Suppressor macrophage (primary cell): ENCODE measurements around the gene P2RY13.

ENCODE experiments used
- DNase-seq, 4 experiments: peaks; one replicate each; pipeline ENCODE4 v3.0.0-alpha.2; 2020 to 2022
- total RNA-seq, 17 experiments: gene quantifications; one replicate each; lab custom pipeline; 2026; ENCODE audit warnings: mixed read lengths in 6 of 17, inconsistent platforms in 3 of 17; lab: John Stamatoyannopoulos, UW

Gene P2RY13
- total RNA-seq: 0 to 29.0 (median 2.8) reads per million in 17 experiments

DNA sequence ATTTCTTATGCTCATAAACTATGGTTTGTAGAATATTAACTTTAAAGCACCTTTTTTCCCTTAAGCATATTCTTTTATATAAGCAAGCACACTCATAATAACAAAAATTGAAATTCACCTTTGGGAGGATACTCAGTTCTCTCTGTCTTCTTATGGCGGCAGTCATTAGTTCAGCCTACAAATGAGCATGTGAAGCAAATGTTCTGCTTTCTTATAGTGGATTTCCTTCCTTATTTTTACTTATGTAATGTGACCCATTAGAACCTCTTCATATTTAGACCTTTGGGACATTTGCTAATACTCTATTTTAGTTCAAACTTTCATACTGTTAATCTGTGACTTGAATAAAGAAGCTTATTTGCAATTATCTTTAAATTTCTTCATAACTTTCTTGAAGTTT lies at the start of gene P2RY13:
P2RY13 (minus strand) TSS at position 187 of the 400 bp plus-strand sequence; CDS start at position 166, 21 bp downstream.
- DNase-seq: peak; percentile 38 to 79 (median 62)

DNA sequence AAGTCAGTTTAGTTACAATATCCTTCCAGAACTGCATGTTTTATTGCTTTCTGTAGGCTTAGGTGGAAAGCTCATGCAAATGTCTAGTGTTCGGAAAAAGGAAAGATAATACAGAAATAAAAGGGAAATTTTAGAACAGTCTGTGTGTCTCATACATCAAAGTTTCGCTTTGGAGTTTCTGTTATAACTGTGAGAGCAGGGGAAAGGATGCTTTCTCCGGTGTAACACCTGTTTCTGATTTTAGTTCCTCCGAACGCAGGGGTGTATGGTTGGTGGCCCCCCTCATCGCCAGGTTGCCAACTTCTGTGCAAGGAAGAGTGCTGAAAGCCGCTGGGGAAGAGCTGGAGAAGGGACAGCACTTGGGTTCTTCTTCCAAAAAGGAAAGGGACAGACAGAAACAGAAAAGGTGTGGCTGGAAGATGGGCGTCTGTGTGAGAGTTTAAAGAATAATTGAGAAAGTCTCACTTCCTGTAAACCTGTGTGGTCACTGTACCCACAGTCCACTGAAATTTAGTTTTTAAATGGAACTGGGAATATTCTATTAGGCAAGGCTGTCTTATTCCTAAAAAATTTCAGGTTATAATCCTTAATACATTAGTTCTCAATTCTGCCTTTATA lies 48.5 kb upstream of the P2RY13 start:
- no peak for DNase-seq

GRCh38 chr3:151372063-151372820 lies 42.9 kb upstream of the P2RY13 start:
- DNase-seq: no peak

DNA sequence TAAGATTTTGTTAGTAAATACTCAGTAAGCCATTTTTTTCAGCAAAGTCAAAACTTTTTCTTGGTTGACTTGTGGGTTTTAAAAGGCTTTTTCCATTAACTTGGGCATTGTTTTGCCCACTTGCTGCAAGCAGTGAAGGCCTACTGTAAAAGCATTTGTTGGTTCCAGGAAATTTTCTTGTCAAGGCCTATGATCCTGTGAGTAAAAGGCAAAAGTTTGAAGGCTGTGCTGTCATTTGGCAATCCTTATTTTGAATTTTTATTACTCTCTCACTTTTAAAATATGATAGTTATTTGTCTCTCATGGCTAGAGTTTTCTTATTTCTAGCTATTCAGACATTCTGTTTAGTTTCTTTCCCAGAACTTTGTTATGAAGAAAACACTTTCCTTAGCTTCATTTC lies 42.2 kb upstream of the P2RY13 start:
- no peak for DNase-seq

DNA sequence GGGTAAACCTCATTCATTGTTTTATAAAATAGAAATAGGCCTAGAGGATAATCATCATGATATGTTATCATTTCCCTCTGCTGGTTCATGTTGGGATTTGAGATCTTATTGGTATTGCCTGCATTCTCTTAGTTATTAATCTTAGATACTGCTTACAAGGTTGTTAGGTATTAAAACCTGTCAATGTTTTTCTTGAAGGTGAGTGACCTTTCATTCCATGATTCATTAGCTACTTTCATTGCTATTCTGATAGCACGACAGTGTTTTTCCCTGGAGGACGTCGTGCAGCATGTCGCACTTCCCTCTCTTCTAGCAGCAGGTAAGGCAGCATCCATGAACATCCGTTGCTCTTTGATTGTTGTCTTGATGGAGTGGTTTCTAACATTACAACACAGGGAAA lies 38.1 kb upstream of the P2RY13 start:
- DNase-seq: no peak

GRCh38 chr3:151366993-151367392 lies 37.6 kb upstream of the P2RY13 start:
- DNase-seq: no peak

- DNase-seq: peak; percentile 64 to 82 (median 74)
Measured at GRCh38 chr3:151362751-151363174, 33.4 kb upstream of the P2RY13 start.

DNA sequence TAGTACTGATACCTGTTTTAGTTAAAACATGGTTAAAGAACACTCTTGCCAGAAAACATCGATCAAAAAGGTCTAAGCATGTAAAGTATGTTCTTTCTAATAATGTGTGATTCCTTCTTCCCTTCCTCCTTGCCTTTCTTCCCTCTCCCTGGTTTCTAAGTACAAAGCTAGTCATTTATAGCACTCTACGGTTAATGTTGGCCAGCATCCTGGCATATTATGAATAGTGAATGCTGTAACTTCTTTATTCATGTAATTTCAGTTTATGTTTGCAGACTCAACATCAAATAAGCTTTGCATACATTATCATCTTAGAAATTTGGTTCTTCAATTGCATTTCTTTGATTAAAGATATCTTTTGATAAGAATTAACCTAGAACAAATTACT lies 28.1 kb upstream of the P2RY13 start:
- DNase-seq: no peak

DNA sequence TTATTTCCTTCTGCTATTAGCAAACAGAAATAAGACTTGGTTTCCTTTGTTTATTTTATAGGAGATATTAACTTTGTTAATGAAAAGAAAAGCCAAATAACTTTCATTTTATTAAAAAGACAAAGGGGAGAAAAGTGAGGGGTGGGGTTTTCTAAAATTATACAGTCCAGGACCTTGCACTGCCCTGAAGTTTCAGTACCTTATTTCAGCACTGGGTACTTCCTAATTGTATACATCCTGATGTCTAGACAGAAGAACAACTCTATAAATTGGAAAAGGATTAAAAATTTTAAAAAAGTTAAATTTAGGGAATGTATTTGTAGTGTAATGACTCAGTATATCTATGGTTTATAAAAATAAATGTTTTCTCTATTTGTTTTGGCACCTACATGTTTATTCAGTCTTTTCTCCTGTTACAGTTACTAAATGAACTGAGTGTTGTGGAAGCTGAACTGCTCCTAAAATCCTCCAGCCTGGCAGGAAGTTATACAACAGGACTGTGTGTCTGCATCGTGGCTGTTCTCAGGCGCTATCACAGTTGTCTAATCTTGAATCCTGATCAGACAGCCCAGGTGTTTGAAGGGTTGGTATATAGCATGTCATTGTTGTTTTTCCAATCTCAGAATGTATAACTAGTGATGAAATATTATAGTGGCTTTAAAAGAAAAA lies 27.6 kb upstream of the P2RY13 start:
- peak in 3 of 4 experiments; percentile 23 to 42 (median 28) for DNase-seq

DNA sequence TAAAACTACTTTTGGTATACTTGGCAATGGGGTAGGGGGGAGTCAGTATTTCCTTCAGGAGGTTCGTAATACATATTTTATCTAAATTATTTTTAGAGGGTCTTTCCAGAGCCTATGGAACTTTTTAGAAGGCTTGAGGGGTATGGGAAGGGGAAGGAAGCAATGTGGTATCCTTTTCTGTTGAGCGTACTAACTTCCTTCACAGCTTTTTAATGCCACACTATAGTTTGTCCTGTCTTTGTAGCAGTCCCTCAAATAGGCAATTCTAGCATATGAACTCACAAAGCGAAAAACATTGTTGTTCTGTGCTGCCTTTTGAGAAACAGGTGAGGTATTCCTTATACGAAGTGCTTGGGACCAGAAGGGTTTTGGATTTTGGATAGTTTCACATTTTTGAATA lies 22.3 kb upstream of the P2RY13 start:
- DNase-seq: peak in 1 of 4 experiments; percentile 49

DNA sequence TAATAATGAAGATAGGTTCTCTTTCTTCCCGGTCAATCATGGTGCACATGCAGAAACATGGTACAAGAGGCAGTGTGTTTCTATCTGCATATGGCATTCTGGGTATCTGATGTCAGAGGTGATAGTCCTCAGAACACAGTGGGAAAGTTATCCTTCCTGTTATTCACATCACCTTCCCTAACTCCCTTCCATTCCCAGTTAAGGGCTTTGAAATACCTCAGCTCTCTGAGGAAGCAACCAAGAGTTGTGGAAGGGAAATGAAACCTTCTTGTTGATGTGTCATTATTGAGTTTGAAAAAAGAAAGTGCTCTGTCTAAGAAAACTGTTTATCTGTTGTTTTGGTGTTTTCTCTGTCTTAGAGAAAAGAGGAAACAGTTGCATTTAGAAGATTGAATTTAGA lies 21.9 kb upstream of the P2RY13 start:
- DNase-seq: peak; percentile 37 to 79 (median 60)

DNA sequence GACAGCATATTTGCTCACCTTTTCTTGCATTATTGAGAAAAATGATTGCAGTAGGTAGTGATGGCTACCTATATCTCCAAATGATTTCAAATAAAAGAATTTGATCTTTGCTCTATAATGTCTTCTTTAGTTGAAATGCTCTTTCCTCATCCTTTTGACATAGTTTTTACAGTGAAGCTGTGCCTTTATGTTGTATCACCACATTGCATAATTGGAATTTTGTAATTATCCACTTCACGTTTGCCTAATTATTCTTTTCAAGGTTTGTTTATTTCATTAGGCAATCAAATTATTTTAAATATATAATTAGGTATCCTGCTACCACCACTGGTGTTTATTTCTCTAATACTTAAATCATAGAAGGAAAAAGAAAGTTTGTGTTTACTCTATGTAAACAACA lies 21.3 kb upstream of the P2RY13 start:
- peak in 2 of 4 experiments; percentile 20 to 40 for DNase-seq

DNA sequence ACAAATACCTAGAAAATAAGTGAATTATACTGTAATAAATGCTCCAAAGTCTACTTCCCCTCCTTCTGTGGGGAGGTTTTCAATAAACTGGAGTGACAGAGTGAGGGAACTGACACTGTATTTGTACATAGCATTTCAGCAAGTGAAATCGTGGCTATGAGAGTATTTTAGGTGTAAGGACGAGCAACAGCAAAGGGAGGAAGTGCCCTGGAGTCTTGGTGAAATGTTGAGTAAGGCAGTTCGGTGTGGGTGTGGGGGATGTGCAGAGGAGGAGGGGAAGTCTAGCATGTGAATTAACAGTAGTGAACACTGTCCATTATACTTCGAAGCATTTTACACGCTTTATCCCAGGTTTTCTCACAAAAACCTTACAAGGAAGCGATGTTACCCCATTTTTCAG lies 18.1 kb upstream of the P2RY13 start:
- DNase-seq: peak; percentile 77 to 93 (median 88)

GRCh38 chr3:151346292-151346691 lies 16.9 kb upstream of the P2RY13 start:
- DNase-seq: peak; percentile 62 to 89 (median 78)

GRCh38 chr3:151345859-151346258 lies 16.5 kb upstream of the P2RY13 start:
- DNase-seq: peak in 1 of 4 experiments; percentile 20

DNA sequence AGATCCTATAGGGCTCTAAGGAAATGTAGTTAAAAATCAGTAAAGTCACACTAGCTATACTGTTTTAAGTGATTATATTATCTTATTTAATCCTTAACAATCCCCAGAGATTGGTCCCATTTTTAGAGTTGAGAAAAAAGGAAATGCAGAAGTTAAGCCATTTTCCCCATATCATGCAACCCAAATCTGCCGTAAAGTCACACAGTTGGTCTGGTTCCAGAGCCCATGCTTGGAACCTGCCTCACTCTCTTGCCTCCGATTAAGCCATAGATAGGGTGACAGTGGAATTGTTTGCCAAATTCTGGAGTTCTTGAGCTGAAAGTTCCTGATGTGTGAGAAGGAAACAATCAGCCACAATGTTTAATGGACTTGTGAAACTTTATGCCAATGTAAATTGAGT lies 2.3 kb upstream of the P2RY13 start:
- DNase-seq: peak; percentile 23 to 54 (median 50)

- peak; percentile 47 to 85 (median 66) for DNase-seq
Measured at GRCh38 chr3:151330899-151331298, 1.6 kb upstream of the P2RY13 start.

DNA sequence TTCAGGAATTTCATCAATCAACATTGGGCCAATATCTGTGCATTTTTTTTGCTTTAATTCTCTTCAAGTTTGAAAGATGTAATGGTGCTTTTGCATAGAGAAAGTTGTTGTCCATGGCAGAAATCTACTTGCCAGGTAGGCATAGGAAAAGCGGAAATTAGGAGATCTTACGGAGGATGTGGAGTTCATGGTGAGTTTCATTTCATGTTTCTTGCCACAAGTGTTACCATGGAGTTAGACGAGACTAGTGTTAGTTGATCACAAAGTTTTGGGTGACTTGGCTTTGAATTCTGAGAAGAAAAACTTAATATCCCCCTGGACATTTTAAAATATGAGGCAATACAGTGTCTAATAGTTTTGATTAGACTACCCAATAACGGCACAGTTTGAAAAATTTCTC lies 1.0 kb upstream of the P2RY13 start:
- DNase-seq: peak in 3 of 4 experiments; percentile 13 to 47 (median 46)

- peak in 3 of 4 experiments; percentile 44 to 64 (median 55) for DNase-seq
Measured at GRCh38 chr3:151328298-151328995, 902 bp downstream of the P2RY13 start.

DNA sequence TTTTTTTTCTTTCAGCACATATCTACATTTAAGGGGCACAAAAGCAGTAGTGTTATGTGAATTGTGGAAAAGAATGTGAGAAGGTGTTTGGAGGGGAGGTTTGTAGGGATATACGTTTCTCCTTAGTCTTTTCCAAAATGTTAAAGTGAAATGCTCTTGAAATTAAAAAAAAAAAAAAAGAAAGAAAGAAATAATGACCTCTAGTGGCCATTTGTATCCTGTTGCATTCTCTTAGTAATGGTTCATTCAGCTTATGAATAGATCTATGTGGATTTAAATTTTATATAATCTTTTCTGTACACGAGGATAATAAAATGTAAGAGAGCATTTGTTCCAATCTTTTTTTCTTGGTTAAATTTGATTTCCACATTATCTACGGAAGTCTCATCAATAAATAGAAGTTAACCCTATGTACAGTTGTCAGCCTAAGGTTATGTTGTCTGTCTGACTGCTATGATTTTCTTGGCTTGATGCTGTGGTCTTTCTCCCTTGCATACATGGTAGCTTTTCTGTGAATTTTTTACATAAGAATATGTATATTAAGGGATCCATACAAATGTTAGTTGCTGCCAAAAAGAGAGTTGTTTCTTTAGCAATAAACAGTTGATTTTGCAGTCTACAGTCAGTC lies 1.7 kb downstream of the P2RY13 start:
- peak in 2 of 4 experiments; percentile 50 to 68 for DNase-seq

DNA sequence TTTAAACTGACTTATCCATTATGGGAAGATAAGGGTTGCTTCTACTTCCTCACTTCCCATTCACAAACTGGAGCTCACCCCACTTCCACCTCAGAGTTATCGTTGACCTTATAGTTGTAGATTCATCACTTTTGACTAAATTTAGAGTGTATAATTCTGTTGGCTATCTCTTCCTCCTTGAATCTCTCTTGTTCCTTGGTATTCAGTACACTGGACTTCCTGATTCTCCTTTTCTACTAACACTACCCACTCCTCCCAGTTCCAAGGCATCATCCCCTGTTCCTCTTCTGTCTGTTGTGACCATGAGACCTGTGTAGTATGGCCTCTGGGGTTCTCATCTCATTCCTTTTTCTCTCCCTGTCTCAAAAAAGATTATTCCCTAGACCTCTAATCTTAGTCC lies 6.8 kb downstream of the P2RY13 start:
- DNase-seq: peak; percentile 30 to 71 (median 62)

GRCh38 chr3:151321526-151321925 lies 7.8 kb downstream of the P2RY13 start:
- DNase-seq: peak in 2 of 4 experiments; percentile 28 to 49
